ENCODE measurements around the gene JUND.

- TF ChIP-seq, protein P1, sequence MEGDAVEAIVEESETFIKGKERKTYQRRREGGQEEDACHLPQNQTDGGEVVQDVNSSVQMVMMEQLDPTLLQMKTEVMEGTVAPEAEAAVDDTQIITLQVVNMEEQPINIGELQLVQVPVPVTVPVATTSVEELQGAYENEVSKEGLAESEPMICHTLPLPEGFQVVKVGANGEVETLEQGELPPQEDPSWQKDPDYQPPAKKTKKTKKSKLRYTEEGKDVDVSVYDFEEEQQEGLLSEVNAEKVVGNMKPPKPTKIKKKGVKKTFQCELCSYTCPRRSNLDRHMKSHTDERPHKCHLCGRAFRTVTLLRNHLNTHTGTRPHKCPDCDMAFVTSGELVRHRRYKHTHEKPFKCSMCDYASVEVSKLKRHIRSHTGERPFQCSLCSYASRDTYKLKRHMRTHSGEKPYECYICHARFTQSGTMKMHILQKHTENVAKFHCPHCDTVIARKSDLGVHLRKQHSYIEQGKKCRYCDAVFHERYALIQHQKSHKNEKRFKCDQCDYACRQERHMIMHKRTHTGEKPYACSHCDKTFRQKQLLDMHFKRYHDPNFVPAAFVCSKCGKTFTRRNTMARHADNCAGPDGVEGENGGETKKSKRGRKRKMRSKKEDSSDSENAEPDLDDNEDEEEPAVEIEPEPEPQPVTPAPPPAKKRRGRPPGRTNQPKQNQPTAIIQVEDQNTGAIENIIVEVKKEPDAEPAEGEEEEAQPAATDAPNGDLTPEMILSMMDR (IDR thresholded peaks at IDR 0.05), result no peak
- no peak for TF ChIP-seq POLR2A (IDR thresholded peaks at IDR 0.05)
These were observed 16.4 kb downstream of the JUND start for GRCh38 chr19:18264971-18265540.

Data from Peyer's patch (tissue), 4 donors.